Measurements from ENCODE around the gene NATD1. TPM values are rescaled to one million over a fixed set of nuclear protein-coding genes. Genes with fewer than 3 reads are reported as not detected.

The NATD1 gene
- total RNA-seq, 1 experiment from 2014 or later, result 3.1 TPM

DNA sequence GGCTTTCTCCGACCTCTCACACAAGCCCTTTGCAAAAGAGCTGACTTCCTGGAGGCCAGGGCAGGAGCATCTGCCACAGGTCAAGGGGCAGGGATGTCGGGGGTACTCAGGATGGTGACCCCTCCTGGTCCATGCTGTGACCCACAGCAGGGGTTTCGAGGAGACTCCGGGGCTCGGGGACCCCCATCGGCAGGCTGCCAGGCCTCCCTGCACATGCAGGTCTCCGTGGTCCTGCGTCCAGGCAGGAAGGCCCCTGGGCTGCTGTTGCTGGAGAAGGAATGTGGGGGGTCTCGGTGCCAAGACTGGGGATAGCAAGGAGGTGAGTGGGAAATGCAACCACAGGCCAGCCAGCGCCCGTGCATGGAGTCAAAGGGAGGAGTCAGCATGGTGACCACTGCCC, 11.6 kb downstream of the NATD1 start (continued):
- TF ChIP-seq ELF1 (IDR thresholded peaks at IDR 0.05; ENCODE audit: borderline replicate concordance, low read depth), result no peak
- TF ChIP-seq, protein P1, sequence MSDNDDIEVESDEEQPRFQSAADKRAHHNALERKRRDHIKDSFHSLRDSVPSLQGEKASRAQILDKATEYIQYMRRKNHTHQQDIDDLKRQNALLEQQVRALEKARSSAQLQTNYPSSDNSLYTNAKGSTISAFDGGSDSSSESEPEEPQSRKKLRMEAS (IDR thresholded peaks at IDR 0.05), result no peak
- TF ChIP-seq YY1 (IDR thresholded peaks at IDR 0.05; ENCODE audit: extremely low read depth, insufficient replicate concordance, low read depth, low read length), result no peak

DNA sequence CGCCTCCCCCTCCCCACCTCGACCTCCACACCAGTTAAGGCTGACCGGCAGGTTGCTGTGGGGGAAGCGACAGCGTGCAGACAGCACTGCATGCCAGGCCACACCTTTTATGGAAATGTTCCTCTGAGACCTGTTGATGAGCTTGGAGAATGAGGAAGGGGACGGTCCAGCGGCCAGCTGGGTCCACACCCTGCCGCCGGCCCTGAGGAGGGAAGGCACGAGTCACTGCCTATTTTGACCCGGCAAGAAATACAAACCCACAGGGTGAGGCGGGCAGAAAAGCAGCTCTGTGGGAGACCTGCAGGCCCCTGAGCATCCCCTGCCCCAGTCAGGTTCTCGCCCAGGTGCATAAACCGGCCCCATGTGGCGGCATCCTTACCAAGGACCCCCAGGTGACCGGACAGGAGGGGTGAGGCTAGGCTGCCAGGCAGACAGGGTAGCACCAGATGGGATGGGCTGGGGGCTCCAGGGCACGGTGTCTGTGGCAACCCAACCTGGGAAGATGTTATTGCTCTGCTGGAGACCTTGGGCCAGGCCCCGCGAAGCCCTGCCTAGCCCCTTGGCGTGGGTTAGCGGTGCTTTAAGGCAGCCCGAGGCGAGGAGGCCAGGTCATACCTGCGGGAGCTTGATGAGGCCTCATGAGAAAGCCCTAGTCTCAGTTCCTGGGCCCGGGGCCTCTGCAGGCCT, 12.7 kb downstream of the NATD1 start:
- no peak for TF ChIP-seq ZFX (IDR thresholded peaks at IDR 0.05)
- TF ChIP-seq POLR2AphosphoS5 (IDR thresholded peaks at IDR 0.05; ENCODE audit: low read depth, low read length), result no peak
- TF ChIP-seq, protein P2, sequence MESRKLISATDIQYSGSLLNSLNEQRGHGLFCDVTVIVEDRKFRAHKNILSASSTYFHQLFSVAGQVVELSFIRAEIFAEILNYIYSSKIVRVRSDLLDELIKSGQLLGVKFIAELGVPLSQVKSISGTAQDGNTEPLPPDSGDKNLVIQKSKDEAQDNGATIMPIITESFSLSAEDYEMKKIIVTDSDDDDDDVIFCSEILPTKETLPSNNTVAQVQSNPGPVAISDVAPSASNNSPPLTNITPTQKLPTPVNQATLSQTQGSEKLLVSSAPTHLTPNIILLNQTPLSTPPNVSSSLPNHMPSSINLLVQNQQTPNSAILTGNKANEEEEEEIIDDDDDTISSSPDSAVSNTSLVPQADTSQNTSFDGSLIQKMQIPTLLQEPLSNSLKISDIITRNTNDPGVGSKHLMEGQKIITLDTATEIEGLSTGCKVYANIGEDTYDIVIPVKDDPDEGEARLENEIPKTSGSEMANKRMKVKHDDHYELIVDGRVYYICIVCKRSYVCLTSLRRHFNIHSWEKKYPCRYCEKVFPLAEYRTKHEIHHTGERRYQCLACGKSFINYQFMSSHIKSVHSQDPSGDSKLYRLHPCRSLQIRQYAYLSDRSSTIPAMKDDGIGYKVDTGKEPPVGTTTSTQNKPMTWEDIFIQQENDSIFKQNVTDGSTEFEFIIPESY (IDR thresholded peaks at IDR 0.05; ENCODE audit: extremely low read depth, insufficient replicate concordance, low read length), result no peak
- no peak for TF ChIP-seq TCF7L2 (IDR thresholded peaks at IDR 0.05; ENCODE audit: borderline replicate concordance, extremely low read depth, insufficient read depth, insufficient read length)
- no peak for TF ChIP-seq ZNF274 (IDR thresholded peaks at IDR 0.05; ENCODE audit: low read depth, low read length)
- TF ChIP-seq SRF (IDR thresholded peaks at IDR 0.05; ENCODE audit: low read depth), result no peak
- Histone ChIP-seq H3K27me3 (ENCODE audit: insufficient read depth, low read length) (no peaks in the 10 kb centered on the region), H3K79me2 (ENCODE audit: insufficient read depth, low read length) (no peaks in the 10 kb centered on the region), H3K27ac (ENCODE audit: low read depth, low read length) (no peak overlapping the region), H3K4me2 (ENCODE audit: low read length) (no peak overlapping the region), H3K4me3 (replicated peaks in 1 of 2; ENCODE audit: low read depth in 1 of 2, low read length in 2 of 2) (no peak overlapping the region), H3K9ac (ENCODE audit: low read length) (no peak overlapping the region), H4K20me1 (ENCODE audit: insufficient read depth) (no peaks in the 10 kb centered on the region), H3K4me1 (ENCODE audit: control insufficient read depth in 1 of 2, insufficient read depth in 2 of 2, low read length in 2 of 2) (no peaks in the 10 kb centered on the region), H3K9me2 (ENCODE audit: insufficient read depth) (no peaks in the 10 kb centered on the region), H3K9me3 (ENCODE audit: control insufficient read depth in 1 of 2, insufficient read depth in 1 of 2, low read depth in 1 of 2, low read length in 2 of 2) (no peaks in the 10 kb centered on the region), H3K36me3 (ENCODE audit: control insufficient read depth in 1 of 2, insufficient read depth in 2 of 2, low read length in 2 of 2) (no peaks in the 10 kb centered on the region), H2AFZ (ENCODE audit: low read depth, low read length, poor library complexity, severe bottlenecking) (no peak overlapping the region)
- ChIA-PET RAD21 (ENCODE audit: low non-redundant PET in 1 of 2, low total read pairs in 2 of 2, uncharacterized antibody in 2 of 2, unreplicated experiment in 2 of 2) (no interaction called here), POLR2A (no interaction called here), CTCF (interaction anchor here (0.6 to 1.0 kb wide), 4 partner anchors 9 to 119 kb away, joined by 3 to 4 read pairs (median 3); partner anchors contain the start of gene NATD1)
- DNase-seq (ENCODE audit: low read depth, low spot score) (no peak), ATAC-seq (no peak)
- intact Hi-C loops (cut with micrococcal nuclease), result no loop called here
- no TSS peak for BruUV-seq (replicated peaks)
